Gastroesophageal sphincter (tissue), 3 donors: ENCODE measurements around the gene RPS6KA6.

Experiments used
- POLR2A ChIP-seq, 2 donors: fragments of 450-650 bp; IDR thresholded peaks; one replicate each; pipeline ENCODE4 v1.6.1; 2017; ENCODE audit warnings: antibody characterized with exemption in 2 of 2, mild to moderate bottlenecking in 2 of 2, moderate library complexity in 1 of 2
- TF ChIP-seq, protein P1 (sequence below), 4 experiments: fragments of 200-600 bp in 2 of 4; fragments of 450-650 bp in 2 of 4; sonication (generic) in 1 of 4; IDR thresholded peaks; one replicate each; pipeline ENCODE4 v1.5.1; 2017 to 2019; ENCODE audit warnings: antibody characterized with exemption in 4 of 4, mild to moderate bottlenecking in 2 of 4, moderate library complexity in 2 of 4

DNA sequence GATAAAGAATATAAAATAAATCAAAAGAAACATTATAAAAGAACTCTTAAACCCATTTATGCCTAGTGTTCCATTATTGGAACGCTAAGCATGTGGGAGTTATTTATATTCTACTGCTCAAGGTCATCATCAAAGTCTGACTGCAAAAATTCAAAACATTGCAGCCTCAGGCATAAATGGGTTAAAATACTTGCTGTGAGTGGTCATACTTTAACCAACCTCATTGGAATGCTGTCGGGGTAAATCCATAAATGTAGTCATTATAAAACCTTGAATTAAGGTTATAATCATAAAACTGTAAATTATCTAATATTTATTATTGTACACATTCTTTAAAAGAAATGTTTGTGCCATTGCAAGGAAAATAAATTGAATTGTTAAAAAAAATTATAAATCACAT is 55.0 kb downstream of the RPS6KA6 start:
- TF ChIP-seq POLR2A (IDR thresholded peaks at IDR 0.05) = no peak
- TF ChIP-seq, protein P1, sequence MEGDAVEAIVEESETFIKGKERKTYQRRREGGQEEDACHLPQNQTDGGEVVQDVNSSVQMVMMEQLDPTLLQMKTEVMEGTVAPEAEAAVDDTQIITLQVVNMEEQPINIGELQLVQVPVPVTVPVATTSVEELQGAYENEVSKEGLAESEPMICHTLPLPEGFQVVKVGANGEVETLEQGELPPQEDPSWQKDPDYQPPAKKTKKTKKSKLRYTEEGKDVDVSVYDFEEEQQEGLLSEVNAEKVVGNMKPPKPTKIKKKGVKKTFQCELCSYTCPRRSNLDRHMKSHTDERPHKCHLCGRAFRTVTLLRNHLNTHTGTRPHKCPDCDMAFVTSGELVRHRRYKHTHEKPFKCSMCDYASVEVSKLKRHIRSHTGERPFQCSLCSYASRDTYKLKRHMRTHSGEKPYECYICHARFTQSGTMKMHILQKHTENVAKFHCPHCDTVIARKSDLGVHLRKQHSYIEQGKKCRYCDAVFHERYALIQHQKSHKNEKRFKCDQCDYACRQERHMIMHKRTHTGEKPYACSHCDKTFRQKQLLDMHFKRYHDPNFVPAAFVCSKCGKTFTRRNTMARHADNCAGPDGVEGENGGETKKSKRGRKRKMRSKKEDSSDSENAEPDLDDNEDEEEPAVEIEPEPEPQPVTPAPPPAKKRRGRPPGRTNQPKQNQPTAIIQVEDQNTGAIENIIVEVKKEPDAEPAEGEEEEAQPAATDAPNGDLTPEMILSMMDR (IDR thresholded peaks at IDR 0.05) = no peak
